GM12878 (cell line): ENCODE results near the gene SON. TPM values are rescaled to one million over a fixed set of nuclear protein-coding genes. Genes with fewer than 3 reads are reported as not detected.

Experiments
- ATAC-seq: fragments of 200-7000 bp; cut with Tn5 transposase; 3 replicates; pipeline ENCODE4 v1.9.1; 2020; ENCODE audit warnings: mild to moderate bottlenecking, moderate library complexity
- BruUV-seq: library from RNA; stranded (reverse); fragments of 400-500 nt; replicated peaks from 2 replicates; lab custom pipeline; 2021; lab: Mats Ljungman, UMichigan
- CTCF ChIA-PET: fragments of 300-600 bp; sonication (Branson Sonifier 250); formaldehyde crosslinking; extraction: SDS; loops from one replicate; lab custom pipeline; 2021; ENCODE audit warnings: inconsistent platforms; lab: Yijun Ruan, JAX
- POLR2A ChIA-PET: fragments of 350-600 bp; formaldehyde crosslinking; extraction: SDS; loops from one replicate; lab custom pipeline; 2021; ENCODE audit warnings: inconsistent platforms; lab: Charles Lee
- RAD21 ChIA-PET: fragments of 300-600 bp; sonication (Branson Sonifier 250); formaldehyde crosslinking; loops from one replicate; lab custom pipeline; 2023; ENCODE audit warnings: antibody characterized with exemption; ENCODE audit not compliant: unreplicated experiment; lab: Charles Lee
- SMC1A ChIA-PET: fragments of 300-600 bp; sonication (Branson Sonifier 250); formaldehyde crosslinking; loops from one replicate; lab custom pipeline; 2023; ENCODE audit not compliant: unreplicated experiment, uncharacterized antibody; lab: Charles Lee
- DNase-seq: peaks from one replicate; pipeline ENCODE4 v3.0.0-alpha.2; 2011; ENCODE audit warnings: low read depth, low spot score
- FAIRE-seq: peaks from 3 replicates; lab custom pipeline; 2011; peaks lifted over from hg19 to GRCh38; lab: Jason Lieb, UNC
- H2AFZ ChIP-seq: 2 replicates; pipeline ENCODE4 v1.6.0; 2011; ENCODE audit warnings: low read depth, low read length, control low read depth; ENCODE audit not compliant: control insufficient read depth
- H3K27ac ChIP-seq: 2 replicates; pipeline ENCODE4 v1.5.1; 2011; ENCODE audit warnings: control low read depth; ENCODE audit not compliant: control insufficient read depth, insufficient read depth
- H3K27me3 ChIP-seq, 2 experiments: replicated peaks in 1 of 2; 2 replicates each; pipeline versions ENCODE4 v1.6.0 to v1.6.1; 2011; ENCODE audit warnings: low read length in 1 of 2; ENCODE audit not compliant: control insufficient read depth in 2 of 2, insufficient read depth in 2 of 2
- H3K36me3 ChIP-seq, 2 experiments: 2 replicates each; pipeline ENCODE4 v1.5.1; 2011; ENCODE audit warnings: low read length in 1 of 2; ENCODE audit not compliant: control insufficient read depth in 2 of 2, insufficient read depth in 2 of 2
- H3K4me1 ChIP-seq: 2 replicates; pipeline ENCODE4 v1.6.1; 2011; ENCODE audit warnings: mild to moderate bottlenecking, low read length, moderate library complexity, mixed read lengths; ENCODE audit not compliant: control insufficient read depth, insufficient read depth
- H3K4me2 ChIP-seq: 2 replicates; pipeline ENCODE4 v1.6.0; 2011; ENCODE audit warnings: control low read depth; ENCODE audit not compliant: control insufficient read depth, insufficient read depth
- H3K4me3 ChIP-seq: fragments of 200-600 bp; sonication (generic); 2 replicates; pipeline ENCODE4 v1.5.1; 2016
- H3K79me2 ChIP-seq: 2 replicates; pipeline ENCODE4 v1.6.0; 2011; ENCODE audit warnings: low read length; ENCODE audit not compliant: control insufficient read depth, insufficient read depth
- H3K9ac ChIP-seq: 2 replicates; pipeline ENCODE4 v1.8.0; 2011; ENCODE audit warnings: low read length, control low read depth, mixed read lengths; ENCODE audit not compliant: control insufficient read depth, insufficient read depth
- H3K9me3 ChIP-seq: replicated peaks from 3 replicates; pipeline ENCODE4 v1.5.1; 2011; ENCODE audit warnings: mild to moderate bottlenecking, low read length; ENCODE audit not compliant: control insufficient read depth, insufficient read depth
- H4K20me1 ChIP-seq: 2 replicates; pipeline ENCODE4 v1.6.0; 2011; ENCODE audit not compliant: control insufficient read depth, insufficient read depth
- ATF7 ChIP-seq: fragments of 450-650 bp; IDR thresholded peaks from 2 replicates; pipeline ENCODE4 v1.6.1; 2016; ENCODE audit warnings: low read depth, mild to moderate bottlenecking
- BCLAF1 ChIP-seq: fragments of 450-650 bp; IDR thresholded peaks from 2 replicates; pipeline ENCODE4 v1.6.1; 2017; ENCODE audit warnings: antibody characterized with exemption, mild to moderate bottlenecking, moderate library complexity
- EZH2 ChIP-seq: IDR thresholded peaks from 2 replicates; pipeline ENCODE4 v1.6.1; 2012; ENCODE audit warnings: low read depth, mild to moderate bottlenecking, control low read depth, inconsistent platforms, low read length, borderline replicate concordance; ENCODE audit not compliant: control insufficient read depth
- NFYA ChIP-seq: IDR thresholded peaks from 2 replicates; pipeline ENCODE4 v1.6.1; 2011; ENCODE audit warnings: low read depth, mild to moderate bottlenecking, low read length, improper control_type of control experiment, borderline replicate concordance
- NR2C2 ChIP-seq: IDR thresholded peaks from 2 replicates; pipeline ENCODE4 v1.6.1; 2011; ENCODE audit warnings: borderline replicate concordance, low read depth; ENCODE audit not compliant: control insufficient read depth, insufficient read length
- RFX5 ChIP-seq: IDR thresholded peaks from 2 replicates; pipeline ENCODE4 v1.6.1; 2011; ENCODE audit warnings: low read depth, low read length, improper control_type of control experiment
- SMC3 ChIP-seq: IDR thresholded peaks from 2 replicates; pipeline ENCODE4 v1.6.1; 2011; ENCODE audit warnings: low read length, improper control_type of control experiment, borderline replicate concordance
- TCF3 ChIP-seq: IDR thresholded peaks from 2 replicates; pipeline ENCODE4 v1.6.1; 2012; ENCODE audit warnings: low read depth, mild to moderate bottlenecking, low read length, borderline replicate concordance; ENCODE audit not compliant: insufficient read depth
- WGBS: methylation state at CpG from one replicate; pipeline ENCODE4 v1.1.6; 2016; ENCODE audit warnings: low lambda C conversion rate; ENCODE audit not compliant: insufficient replicate concordance, insufficient coverage; ENCODE audit errors: missing lambda C conversion rate; 5-methylcytosine and 5-hydroxymethylcytosine counted together
- in situ Hi-C: fragments of 300-500 bp; cut with MboI; formaldehyde crosslinking; loops from 9 replicates; pipeline ENCODE4 v1.14.3; 2018; ENCODE audit warnings: mixed read lengths
- intact Hi-C: fragments of 100-400 bp; cut with micrococcal nuclease; formaldehyde crosslinking; loops from one replicate; pipeline ENCODE4 v1.14.2; 2022; ENCODE audit not compliant: unreplicated experiment
- polyA plus RNA-seq, 11 experiments: library from polyadenylated mRNA; depleted of rRNA in 4 of 11; unstranded in 6 of 11; stranded (reverse) in 5 of 11; fragments of >200 nt; fragmentation: Nextera tagmentation in 4 of 11; fragmentation: Illumina TruSeq in 1 of 11; extraction: Ambion mirVana in 4 of 11; extraction: Trizol in 1 of 11; gene quantifications; 1 replicate in 1 of 11; 2 replicates in 10 of 11; pipeline versions ENCODE4 v1.2.1 to v1.2.3, GENCODE V29; 2011 to 2016; ENCODE audit warnings: inconsistent platforms in 2 of 11, missing spikeins in 2 of 11, low read depth in 1 of 11
- total RNA-seq, 4 experiments: library from RNA; depleted of rRNA in 3 of 4; stranded (reverse); fragments of >200 nt in 3 of 4; fragmentation: Illumina TruSeq in 1 of 4; extraction: Trizol in 1 of 4; gene quantifications; 2 replicates each; pipeline versions ENCODE4 v1.2.1 to v1.2.3, GENCODE V29; 2013 to 2021

The SON gene
- total and polyA plus RNA-seq, 10 of the 15 experiments (the other 5 are each of a cell fraction or from before 2014, with no cell fraction given): 95.7 to 788 (median 251) TPM

- H3K27me3 ChIP-seq: no peaks in the 10 kb centered on the region
- in situ Hi-C loops: no loop called here
- POLR2A ChIA-PET: interaction anchor here (0.7 kb wide), 1 partner anchor 188 kb away, joined by 4 read pairs; no protein-coding TSS in a partner anchor
- CTCF ChIA-PET: interaction anchor here (0.9 to 1.3 kb wide), 2 partner anchors 90 to 1115 kb away, joined by 3 read pairs; no protein-coding TSS in a partner anchor
- no peaks in the 10 kb centered on the region for H3K79me2 ChIP-seq
- FAIRE-seq: no peak
- ATAC-seq: no peak
- TF ChIP-seq NR2C2: no peak
- no peak for TF ChIP-seq SMC3
- TF ChIP-seq BCLAF1: no peak
- no peak for TF ChIP-seq EZH2
- no peak for TF ChIP-seq ATF7
- TF ChIP-seq TCF3: no peak
- TF ChIP-seq NFYA: no peak
- TF ChIP-seq RFX5: no peak
- TF ChIP-seq, all 136 proteins: peak for 0
- Histone ChIP-seq H3K4me2 (no peak overlapping the region), H3K27ac (no peak overlapping the region), H2AFZ (no peak overlapping the region), H4K20me1 (no peaks in the 10 kb centered on the region), H3K36me3 (peaks cover 3 to 29% of the 10 kb centered on the region in 2 experiments), H3K4me1 (no peaks in the 10 kb centered on the region), H3K9ac (no peak overlapping the region), H3K4me3 (no peak overlapping the region), H3K9me3 (no peaks in the 10 kb centered on the region)
- SMC1A ChIA-PET: interaction anchor here (0.6 to 0.9 kb wide), 2 partner anchors 10 to 18 kb away, joined by 3 to 4 read pairs; no protein-coding TSS in a partner anchor
- WGBS: 97% methylated on average over 4 of the region's 4 CpGs
- no TSS peak for BruUV-seq
- no peak for DNase-seq
- RAD21 ChIA-PET: interaction anchor here (1.1 kb wide), 1 partner anchor 28 kb away, joined by 3 read pairs; the partner anchor contains the start of gene DNAJC28
- intact Hi-C loops: no loop called here
These were observed 23.9 kb upstream of the SON start for GRCh38 chr21:33518899-33519298.
